Kidney (tissue), 14 donors: ENCODE data around the gene STEAP1B. TPM values are rescaled to one million over a fixed set of nuclear protein-coding genes. Genes with fewer than 3 reads are reported as not detected.
A peak's percentile ranks its signal among the peaks of the same experiment; 100 is the strongest.
"Not testable (repeated sequence)": the region's sequence is repeated elsewhere in the genome, so short reads cannot be mapped to it uniquely, and the experiment has no call there.

Source experiments
- DNase-seq, 5 donors: peaks; one replicate each; pipeline ENCODE4 v3.0.0-alpha.2; 2013 to 2020
- FAIRE-seq: peaks from 2 replicates; lab custom pipeline; 2012; peaks lifted over from hg19 to GRCh38; lab: Jason Lieb, UNC
- H3K27ac ChIP-seq, 2 donors: one replicate each; pipeline ENCODE4 v1.7.0; 2013; ENCODE audit warnings: low read depth in 2 of 2, low read length in 2 of 2, inconsistent platforms in 1 of 2
- H3K27me3 ChIP-seq: one replicate; pipeline ENCODE4 v1.7.1; 2013; ENCODE audit warnings: low read length, inconsistent platforms; ENCODE audit not compliant: control insufficient read depth, insufficient read depth
- H3K36me3 ChIP-seq, 3 donors: one replicate each; pipeline versions ENCODE4 v1.7.0 to v1.7.1; 2013; ENCODE audit warnings: low read length in 3 of 3, control low read depth in 1 of 3, inconsistent platforms in 1 of 3; ENCODE audit not compliant: insufficient read depth in 3 of 3, control insufficient read depth in 2 of 3
- H3K4me1 ChIP-seq, 3 donors: one replicate each; pipeline versions ENCODE4 v1.7.0 to v1.7.1; 2013; ENCODE audit warnings: low read length in 3 of 3, inconsistent platforms in 1 of 3, low read depth in 1 of 3; ENCODE audit not compliant: control insufficient read depth in 2 of 3, insufficient read depth in 2 of 3
- H3K4me3 ChIP-seq, 3 donors: one replicate each; pipeline versions ENCODE4 v1.7.0 to v1.8.1; 2013; ENCODE audit warnings: low read length in 3 of 3, control low read depth in 1 of 3, inconsistent platforms in 1 of 3
- H3K9ac ChIP-seq, 3 donors: one replicate each; pipeline versions ENCODE4 v1.7.0 to v1.7.1; 2013; ENCODE audit warnings: low read length in 3 of 3, control low read depth in 1 of 3, inconsistent platforms in 1 of 3
- H3K9me3 ChIP-seq, 3 donors: one replicate each; pipeline versions ENCODE4 v1.7.0 to v1.7.1; 2013; ENCODE audit warnings: low read length in 3 of 3, control low read depth in 1 of 3, inconsistent platforms in 1 of 3; ENCODE audit not compliant: control insufficient read depth in 2 of 3, insufficient read depth in 1 of 3
- CTCF ChIP-seq: IDR thresholded peaks from 3 replicates; pipeline ENCODE4 v1.5.1; 2012; ENCODE audit warnings: mild to moderate bottlenecking, moderate library complexity, borderline replicate concordance; ENCODE audit not compliant: insufficient read depth; ENCODE audit errors: extremely low read depth
- intact Hi-C: fragments of 100-400 bp; cut with DNase I; formaldehyde crosslinking; loops from one replicate; pipeline ENCODE4 v1.11.1; 2022
- polyA plus RNA-seq: library from polyadenylated mRNA; stranded (reverse); fragments of 350-450 nt; fragmentation: Illumina TruSeq; extraction: RNeasy Lipid Tissue Mini Kit (QIAGEN cat#74804); gene quantifications from one replicate; pipeline ENCODE4 v1.2.3, GENCODE V29; 2014; ENCODE audit warnings: low read depth, low replicate concordance; ENCODE audit not compliant: insufficient read depth
- total RNA-seq: library from RNA; stranded (reverse); fragmentation: NEBNext Ultra II Directional; extraction: Animal tissue kit (Norgen Biotek cat#: 25700); gene quantifications from one replicate; pipeline ENCODE4 v1.2.1, GENCODE V29; 2021
- donor health status: control.
- donor health status: control.
- donor health status: control.
- donor health status: control.
- donor health status: control.
- donor health status: DM: yes; HTN: yes; CAD: no.
- donor health status: Normal renal cell carcinoma (clear cell type).

The STEAP1B gene
- total and polyA plus RNA-seq, 2 donors from 2014 or later: 0.79 TPM; not detected in 1

GRCh38 chr7:22442187-22442881 lies 57.7 kb downstream of the STEAP1B start:
- H3K27ac ChIP-seq: no peak overlapping the region
- H3K36me3 ChIP-seq: no peaks in the 10 kb centered on the region
- H3K27me3 ChIP-seq: no peaks in the 10 kb centered on the region
- intact Hi-C loops: no loop called here
- DNase-seq (peak in 1 of 5 donors; percentile 19), FAIRE-seq (no peak)
- H3K4me3 ChIP-seq: no peak overlapping the region
- no peak overlapping the region for H3K9ac ChIP-seq
- TF ChIP-seq CTCF: no peak
- H3K4me1 ChIP-seq: peaks cover 5 to 17% (median 5%) of the 10 kb centered on the region in 3 donors
- no peaks in the 10 kb centered on the region for H3K9me3 ChIP-seq

- H3K4me3 ChIP-seq: no peak overlapping the region
- H3K9me3 ChIP-seq: no peaks in the 10 kb centered on the region
- DNase-seq (no peak), FAIRE-seq (no peak)
- no peak overlapping the region for H3K9ac ChIP-seq
- H3K27me3 ChIP-seq: no peaks in the 10 kb centered on the region
- no peak overlapping the region for H3K27ac ChIP-seq
- no peak for TF ChIP-seq CTCF
- H3K4me1 ChIP-seq: peaks cover 5 to 17% (median 5%) of the 10 kb centered on the region in 3 donors
- intact Hi-C loops: no loop called here
- H3K36me3 ChIP-seq: no peaks in the 10 kb centered on the region
Observed at GRCh38 chr7:22441157-22441556, 58.8 kb downstream of the STEAP1B start.

GRCh38 chr7:22438994-22439393 lies 61.0 kb downstream of the STEAP1B start:
- Histone ChIP-seq H3K4me3 (no peak overlapping the region), H3K36me3 (no peaks in the 10 kb centered on the region), H3K4me1 (peaks cover 3 to 5% (median 4%) of the 10 kb centered on the region in 3 donors), H3K9me3 (no peaks in the 10 kb centered on the region), H3K27me3 (no peaks in the 10 kb centered on the region), H3K27ac (no peak overlapping the region), H3K9ac (no peak overlapping the region)
- DNase-seq: no peak
- no peak for TF ChIP-seq CTCF
- intact Hi-C loops: no loop called here
- no peak for FAIRE-seq

- H3K4me1 ChIP-seq, H3K36me3 ChIP-seq, DNase-seq, H3K27me3 ChIP-seq, H3K9ac ChIP-seq, H3K4me3 ChIP-seq, FAIRE-seq, H3K27ac ChIP-seq, intact Hi-C loops, H3K9me3 ChIP-seq: not testable (repeated sequence)
Observed at GRCh38 chr7:22436552-22436951, 63.4 kb downstream of the STEAP1B start.
